HG03565 (cell line): ENCODE results near the gene KIF20B.
"Not testable (repeated sequence)": the region's sequence is repeated elsewhere in the genome, so short reads cannot be mapped to it uniquely, and the experiment has no call there.

Experiments
- ATAC-seq: cut with Tn5 transposase; IDR thresholded peaks from one replicate; pipeline ENCODE4 v1.9.1; 2021; ENCODE audit warnings: mild to moderate bottlenecking, moderate library complexity; ENCODE audit not compliant: unreplicated experiment

Gene KIF20B

GRCh38 chr10:89776665-89777064 is 75.3 kb downstream of the KIF20B start:
- ATAC-seq, result no peak

- ATAC-seq, result no peak
Measured at GRCh38 chr10:89782470-89782869, 81.1 kb downstream of the KIF20B start.

GRCh38 chr10:89783406-89783805 is 82.0 kb downstream of the KIF20B start:
- no peak for ATAC-seq

GRCh38 chr10:89785095-89785494 is 83.7 kb downstream of the KIF20B start:
- ATAC-seq, result no peak

GRCh38 chr10:89789188-89789877 is 87.9 kb downstream of the KIF20B start:
- no peak for ATAC-seq

GRCh38 chr10:89792187-89792586 is 90.8 kb downstream of the KIF20B start:
- ATAC-seq, result no peak

- ATAC-seq, result no peak
Measured at GRCh38 chr10:89793649-89794254, 92.4 kb downstream of the KIF20B start.

- no peak for ATAC-seq
Measured at GRCh38 chr10:89795840-89796239, 94.5 kb downstream of the KIF20B start.

GRCh38 chr10:89798092-89798491 is 96.7 kb downstream of the KIF20B start:
- no peak for ATAC-seq

GRCh38 chr10:89799573-89799972 is 98.2 kb downstream of the KIF20B start:
- no peak for ATAC-seq

GRCh38 chr10:89805599-89806013 is 104.2 kb downstream of the KIF20B start:
- ATAC-seq, result peak; percentile 92

GRCh38 chr10:89808842-89809241 is 107.5 kb downstream of the KIF20B start:
- ATAC-seq, result no peak

- ATAC-seq, result no peak
Measured at GRCh38 chr10:89809766-89810165, 108.4 kb downstream of the KIF20B start.

- ATAC-seq, result no peak
Measured at GRCh38 chr10:89810908-89811525, 109.6 kb downstream of the KIF20B start.

- ATAC-seq, result no peak
Measured at GRCh38 chr10:89813546-89813945, 112.2 kb downstream of the KIF20B start.

GRCh38 chr10:89814278-89814677 is 112.9 kb downstream of the KIF20B start:
- ATAC-seq, result no peak

- no peak for ATAC-seq
Measured at GRCh38 chr10:89815049-89815853, 113.9 kb downstream of the KIF20B start.

GRCh38 chr10:89819008-89819407 is 117.6 kb downstream of the KIF20B start:
- not testable (repeated sequence) for ATAC-seq
